HG02885 (cell line): ENCODE results near the gene TEX29.

Source experiments
- ATAC-seq: cut with Tn5 transposase; IDR thresholded peaks from one replicate; pipeline ENCODE4 v1.9.1; 2021; ENCODE audit warnings: mild to moderate bottlenecking; ENCODE audit not compliant: unreplicated experiment, poor library complexity

The TEX29 gene

GRCh38 chr13:111338841-111339240, 18.4 kb downstream of the TEX29 start:
- ATAC-seq: no peak

- no peak for ATAC-seq
Observed at GRCh38 chr13:111339366-111340143, 19.1 kb downstream of the TEX29 start.

GRCh38 chr13:111341886-111342285, 21.4 kb downstream of the TEX29 start:
- ATAC-seq: no peak

GRCh38 chr13:111342721-111343120, 22.3 kb downstream of the TEX29 start:
- ATAC-seq: no peak

GRCh38 chr13:111343186-111343805, 22.9 kb downstream of the TEX29 start:
- ATAC-seq: no peak

GRCh38 chr13:111344471-111345191, 24.2 kb downstream of the TEX29 start:
- no peak for ATAC-seq

- ATAC-seq: no peak
Observed at GRCh38 chr13:111345682-111346081, 25.2 kb downstream of the TEX29 start.

- no peak for ATAC-seq
Observed at GRCh38 chr13:111346101-111346680, 25.7 kb downstream of the TEX29 start.

GRCh38 chr13:111347438-111347837, 27.0 kb downstream of the TEX29 start:
- no peak for ATAC-seq

GRCh38 chr13:111353508-111353907, 33.1 kb downstream of the TEX29 start:
- ATAC-seq: no peak

- ATAC-seq: no peak
Observed at GRCh38 chr13:111354789-111355188, 34.3 kb downstream of the TEX29 start.

GRCh38 chr13:111356795-111357194, 36.4 kb downstream of the TEX29 start:
- no peak for ATAC-seq

- ATAC-seq: no peak
Observed at GRCh38 chr13:111359237-111359915, 38.9 kb downstream of the TEX29 start.

GRCh38 chr13:111359930-111360329, 39.5 kb downstream of the TEX29 start:
- no peak for ATAC-seq

GRCh38 chr13:111360452-111360851, 40.0 kb downstream of the TEX29 start:
- no peak for ATAC-seq

- no peak for ATAC-seq
Observed at GRCh38 chr13:111361046-111361872, 40.8 kb downstream of the TEX29 start.

GRCh38 chr13:111361873-111362648, 41.6 kb downstream of the TEX29 start:
- ATAC-seq: no peak

GRCh38 chr13:111363121-111363520, 42.7 kb downstream of the TEX29 start:
- no peak for ATAC-seq

GRCh38 chr13:111363591-111363990, 43.1 kb downstream of the TEX29 start:
- no peak for ATAC-seq
